H1 (cell line): ENCODE results near the gene OR2D2. TPM values are rescaled to one million over a fixed set of nuclear protein-coding genes. Genes with fewer than 3 reads are reported as not detected.

Experiments
- CTCF ChIA-PET: fragments of 300-600 bp; sonication (Branson Sonifier 250); formaldehyde crosslinking; loops from one replicate; lab custom pipeline; 2021; ENCODE audit not compliant: partially characterized antibody; lab: Charles Lee
- POLR2A ChIA-PET: fragments of 300-600 bp; sonication (Branson Sonifier 250); formaldehyde crosslinking; loops from one replicate; lab custom pipeline; 2021; ENCODE audit warnings: inconsistent platforms; ENCODE audit not compliant: partially characterized antibody; lab: Charles Lee
- DNase-seq, 2 experiments: peaks; one replicate each; pipeline versions ENCODE4 v3.0.0 to v3.0.0-alpha.2; 2010 to 2022; ENCODE audit warnings: low spot score in 2 of 2, low read depth in 1 of 2, mixed read lengths in 1 of 2
- FAIRE-seq: peaks from 2 replicates; lab custom pipeline; 2011; peaks lifted over from hg19 to GRCh38; lab: Jason Lieb, UNC
- H2AFZ ChIP-seq: 2 replicates; pipeline ENCODE4 v1.8.1; 2012; ENCODE audit warnings: low read length, inconsistent platforms
- H2AK5ac ChIP-seq: 2 replicates; pipeline ENCODE4 v1.6.1; 2013; ENCODE audit warnings: low read depth, low read length
- H2BK120ac ChIP-seq: replicated peaks from 2 replicates; pipeline ENCODE3; 2013; ENCODE audit warnings: low read depth, low read length, inconsistent platforms
- H2BK12ac ChIP-seq: 2 replicates; pipeline ENCODE4 v1.6.1; 2013; ENCODE audit warnings: low read depth, low read length
- H2BK15ac ChIP-seq: 2 replicates; pipeline ENCODE4 v1.6.1; 2013; ENCODE audit warnings: low read length
- H2BK20ac ChIP-seq: 2 replicates; pipeline ENCODE4 v1.6.1; 2013; ENCODE audit warnings: low read length
- H2BK5ac ChIP-seq: 2 replicates; pipeline ENCODE4 v1.6.1; 2013; ENCODE audit warnings: low read depth, low read length
- H3K14ac ChIP-seq: 2 replicates; pipeline ENCODE4 v1.6.1; 2013; ENCODE audit warnings: inconsistent platforms; ENCODE audit not compliant: insufficient read length
- H3K18ac ChIP-seq: 2 replicates; pipeline ENCODE4 v1.6.1; 2013; ENCODE audit warnings: low read length; ENCODE audit errors: extremely low read depth
- H3K23ac ChIP-seq: 2 replicates; pipeline ENCODE4 v1.6.1; 2013; ENCODE audit warnings: inconsistent platforms; ENCODE audit not compliant: insufficient read length
- H3K23me2 ChIP-seq: 2 replicates; pipeline ENCODE4 v1.6.1; 2013; ENCODE audit warnings: low read depth, low read length
- H3K27ac ChIP-seq: 2 replicates; pipeline ENCODE4 v1.6.1; 2011; ENCODE audit warnings: low read depth, low read length, inconsistent platforms
- H3K27me3 ChIP-seq, 4 experiments: replicated peaks in 1 of 4; 1 replicate in 1 of 4; 2 replicates in 3 of 4; pipeline versions ENCODE4 v1.6.1 to v1.8.1; 2011 to 2013; ENCODE audit warnings: low read length in 3 of 4, mild to moderate bottlenecking in 3 of 4, inconsistent platforms in 2 of 4, mixed read lengths in 2 of 4, moderate library complexity in 1 of 4; ENCODE audit not compliant: control insufficient read depth in 3 of 4, insufficient read depth in 3 of 4; ENCODE audit errors: extremely low read depth in 1 of 4
- H3K36me3 ChIP-seq, 4 experiments: 2 replicates each; pipeline versions ENCODE4 v1.6.1 to v1.8.1; 2011 to 2013; ENCODE audit warnings: mild to moderate bottlenecking in 4 of 4, low read length in 3 of 4, moderate library complexity in 2 of 4, control low read depth in 1 of 4, inconsistent platforms in 1 of 4; ENCODE audit not compliant: insufficient read depth in 4 of 4, control insufficient read depth in 2 of 4
- H3K4ac ChIP-seq: replicated peaks from 2 replicates; pipeline ENCODE3; 2013; ENCODE audit warnings: low read length, low read depth, mixed read lengths, inconsistent platforms; ENCODE audit not compliant: insufficient read length
- H3K4me1 ChIP-seq, 4 experiments: replicated peaks in 1 of 4; 1 replicate in 1 of 4; 2 replicates in 3 of 4; pipeline versions ENCODE4 v1.6.1 to v1.8.1; 2011 to 2013; ENCODE audit warnings: low read length in 3 of 4, inconsistent platforms in 2 of 4, mixed read lengths in 1 of 4; ENCODE audit not compliant: insufficient read depth in 4 of 4, control insufficient read depth in 3 of 4
- H3K4me2 ChIP-seq, 2 experiments: 2 replicates each; pipeline versions ENCODE4 v1.6.1 to v1.8.1; 2011 to 2013; ENCODE audit warnings: low read depth in 2 of 2, low read length in 2 of 2, control low read depth in 1 of 2, inconsistent platforms in 1 of 2, mild to moderate bottlenecking in 1 of 2; ENCODE audit not compliant: insufficient read depth in 1 of 2
- H3K4me3 ChIP-seq, 4 experiments: fragments of 200-600, 300-600 bp in 1 of 4; sonication (generic), shearing (Covaris generic), sonication (Bioruptor Twin) in 1 of 4; 2 replicates each; pipeline versions ENCODE4 v1.5.1 to v1.8.1; 2011 to 2016; ENCODE audit warnings: low read length in 4 of 4, low read depth in 3 of 4, control low read depth in 2 of 4, inconsistent platforms in 2 of 4, mild to moderate bottlenecking in 2 of 4, mixed read lengths in 1 of 4, moderate library complexity in 1 of 4; ENCODE audit not compliant: insufficient read depth in 2 of 4; ENCODE audit errors: extremely low read depth in 1 of 4
- H3K56ac ChIP-seq: replicated peaks from 2 replicates; pipeline ENCODE3; 2013; ENCODE audit warnings: low read depth, mild to moderate bottlenecking, mixed read lengths, low read length, inconsistent platforms; ENCODE audit not compliant: insufficient read length
- H3K79me1 ChIP-seq: 2 replicates; pipeline ENCODE4 v1.6.1; 2013; ENCODE audit warnings: low read depth, low read length, control low read depth
- H3K79me2 ChIP-seq, 2 experiments: 2 replicates each; pipeline versions ENCODE4 v1.6.1 to v1.8.1; 2012 to 2013; ENCODE audit warnings: low read length in 2 of 2, mild to moderate bottlenecking in 2 of 2, inconsistent platforms in 1 of 2; ENCODE audit not compliant: insufficient read depth in 2 of 2, control insufficient read depth in 1 of 2
- H3K9ac ChIP-seq, 4 experiments: replicated peaks in 1 of 4; 1 replicate in 1 of 4; 2 replicates in 3 of 4; pipeline versions ENCODE4 v1.6.1 to v1.8.1; 2011 to 2013; ENCODE audit warnings: low read depth in 3 of 4, low read length in 3 of 4, control low read depth in 2 of 4, mild to moderate bottlenecking in 2 of 4, moderate library complexity in 2 of 4, inconsistent platforms in 1 of 4; ENCODE audit errors: extremely low read depth in 1 of 4
- H3K9me3 ChIP-seq, 2 experiments: 2 replicates each; pipeline versions ENCODE4 v1.6.1 to v1.8.1; 2012 to 2013; ENCODE audit warnings: mild to moderate bottlenecking in 2 of 2, moderate library complexity in 2 of 2, control low read depth in 1 of 2, inconsistent platforms in 1 of 2, low read depth in 1 of 2, low read length in 1 of 2, mixed read lengths in 1 of 2; ENCODE audit not compliant: insufficient read depth in 2 of 2
- H4K20me1 ChIP-seq, 2 experiments: replicated peaks in 1 of 2; 2 replicates each; pipeline versions ENCODE3 to v1.8.1; 2011 to 2013; ENCODE audit warnings: inconsistent platforms in 2 of 2, low read length in 2 of 2, mild to moderate bottlenecking in 1 of 2; ENCODE audit not compliant: insufficient read depth in 2 of 2, control insufficient read depth in 1 of 2
- H4K5ac ChIP-seq: 2 replicates; pipeline ENCODE4 v1.6.1; 2013; ENCODE audit warnings: low read length, low read depth, mixed read lengths, inconsistent platforms; ENCODE audit not compliant: insufficient read length
- H4K8ac ChIP-seq: 2 replicates; pipeline ENCODE4 v1.8.0; 2013; ENCODE audit warnings: mild to moderate bottlenecking, moderate library complexity, low read length, inconsistent platforms; ENCODE audit not compliant: insufficient read depth; ENCODE audit errors: extremely low read depth
- H4K91ac ChIP-seq: replicated peaks from 2 replicates; pipeline ENCODE3; 2013; ENCODE audit warnings: low read length, mixed read lengths, inconsistent platforms; ENCODE audit not compliant: insufficient read length
- CTBP2 ChIP-seq: IDR thresholded peaks from 2 replicates; pipeline ENCODE4 v1.7.0; 2011; ENCODE audit warnings: borderline replicate concordance, mild to moderate bottlenecking, moderate library complexity, mixed read lengths, low read length; ENCODE audit not compliant: insufficient read depth, insufficient read length
- KDM1A ChIP-seq: fragments of 200-600, 300-600 bp; sonication (generic); IDR thresholded peaks from 2 replicates; pipeline ENCODE4 v1.7.1; 2016; ENCODE audit warnings: mild to moderate bottlenecking, low read length, borderline replicate concordance
- WGBS, 2 experiments: shearing (Covaris generic) in 1 of 2; methylation state at CpG; one replicate each; pipeline versions ENCODE4 v1.1.6 to v1.1.7; 2013 to 2015; ENCODE audit warnings: low lambda C conversion rate in 2 of 2, mixed read lengths in 2 of 2, inconsistent platforms in 1 of 2, low coverage in 1 of 2, missing lambda C conversion rate in 1 of 2; ENCODE audit not compliant: insufficient replicate concordance in 2 of 2, insufficient coverage in 1 of 2, insufficient read length in 1 of 2; ENCODE audit errors: extremely low coverage in 1 of 2, missing lambda C conversion rate in 1 of 2; 5-methylcytosine and 5-hydroxymethylcytosine counted together
- polyA plus RNA-seq, 7 experiments: library from polyadenylated mRNA; depleted of rRNA in 3 of 7; stranded (reverse) in 5 of 7; unstranded in 2 of 7; fragments of >200 nt in 5 of 7; fragments of 200-250 nt in 2 of 7; gene quantifications; 1 replicate in 5 of 7; 2 replicates in 1 of 7; 4 replicates in 1 of 7; pipeline versions ENCODE4 v1.2.1 to v1.2.3, GENCODE V29; 2011 to 2013; ENCODE audit warnings: missing spikeins in 2 of 7, mixed read lengths in 2 of 7
- total RNA-seq: library from RNA; stranded (reverse); fragmentation: NEBNext Ultra II Directional; extraction: Animal tissue kit (Norgen Biotek cat#: 25700); gene quantifications from 2 replicates; pipeline ENCODE4 v1.2.1, GENCODE V29; 2021

OR2D2 gene
- total and polyA plus RNA-seq, 2 of the 8 experiments (the other 6 are each of a cell fraction or from before 2014, with no cell fraction given): 0.15 TPM; not detected in 1

GRCh38 chr11:6919698-6920097 lies 27.4 kb upstream of the OR2D2 start:
- Histone ChIP-seq H2BK5ac (no peak overlapping the region), H2BK20ac (no peak overlapping the region), H3K4me1 (no peaks in the 10 kb centered on the region), H3K9ac (no peak overlapping the region), H4K91ac (no peak overlapping the region), H2BK120ac (no peak overlapping the region), H2AFZ (no peak overlapping the region), H3K36me3 (no peaks in the 10 kb centered on the region), H3K79me1 (no peaks in the 10 kb centered on the region), H4K20me1 (no peaks in the 10 kb centered on the region), H3K27ac (no peak overlapping the region), H2AK5ac (no peak overlapping the region), H4K5ac (no peak overlapping the region)
- POLR2A ChIA-PET: no interaction called here
- no peak for DNase-seq
- TF ChIP-seq CTBP2 (no peak), KDM1A (peak; percentile 86; the same call in 1 of the 2 replicates)
- TF ChIP-seq, all 59 proteins: peak for 1
- H3K23ac ChIP-seq: no peak overlapping the region
- H3K4me3 ChIP-seq: no peak overlapping the region
- H3K9me3 ChIP-seq: 0 out of 4 replicates have a peak, but pooled peaks cover 0 to 3% of the 10 kb centered on the region in 2 experiments
- H3K4ac ChIP-seq: no peak overlapping the region
- H3K14ac ChIP-seq: no peak overlapping the region
- H3K4me2 ChIP-seq: no peak overlapping the region
- no peak overlapping the region for H2BK12ac ChIP-seq
- no peak overlapping the region for H3K56ac ChIP-seq
- H4K8ac ChIP-seq: no peak overlapping the region
- no peak overlapping the region for H2BK15ac ChIP-seq
- H3K18ac ChIP-seq: no peak overlapping the region
- 68% methylated on average over 2 of the region's 2 CpGs; no CpG with 5 or more reads in 1 of the 2 experiments for WGBS, 2 experiments
- FAIRE-seq: no peak
- H3K79me2 ChIP-seq: no peaks in the 10 kb centered on the region
- H3K27me3 ChIP-seq: no peaks in the 10 kb centered on the region
- no peaks in the 10 kb centered on the region for H3K23me2 ChIP-seq
- CTCF ChIA-PET: no interaction called here
